Tibial artery (tissue), 4 donors: ENCODE results near the gene IFT88.
A peak's percentile ranks its signal among the peaks of the same experiment; 100 is the strongest.

Source experiments
- DNase-seq, 2 donors: peaks; one replicate each; pipeline ENCODE4 v3.0.0-alpha.2; 2019
- H3K27ac ChIP-seq, 2 donors: fragments of 200-600 bp; sonication (generic) in 1 of 2; 1 replicate in 1 of 2; 2 replicates in 1 of 2; pipeline ENCODE4 v1.5.1; 2018 to 2019; ENCODE audit warnings: mild to moderate bottlenecking in 1 of 2
- H3K27me3 ChIP-seq, 2 donors: fragments of 200-600 bp; sonication (generic) in 1 of 2; one replicate each; pipeline versions ENCODE4 v1.5.1 to v1.6.0; 2016 to 2019
- H3K36me3 ChIP-seq, 3 donors: fragments of 200-600 bp; sonication (generic) in 2 of 3; one replicate each; pipeline ENCODE4 v1.5.1; 2016 to 2019; ENCODE audit warnings: mild to moderate bottlenecking in 2 of 3
- H3K4me1 ChIP-seq, 4 donors: fragments of 200-600 bp; sonication (generic) in 2 of 4; 1 replicate in 3 of 4; 2 replicates in 1 of 4; pipeline ENCODE4 v1.5.1; 2016 to 2019
- H3K4me3 ChIP-seq, 2 donors: fragments of 200-600 bp; sonication (generic) in 1 of 2; 1 replicate in 1 of 2; 2 replicates in 1 of 2; pipeline ENCODE4 v1.5.1; 2018 to 2019; ENCODE audit warnings: mild to moderate bottlenecking in 2 of 2
- H3K9me3 ChIP-seq, 3 donors: fragments of 200-600 bp; sonication (generic) in 1 of 3; one replicate each; pipeline ENCODE4 v1.5.1; 2016 to 2019
- intact Hi-C: fragments of 100-400 bp; cut with DNase I; formaldehyde crosslinking; loops from one replicate; pipeline ENCODE4 v1.15.0; 2023; ENCODE audit warnings: low total_unique reads
- TF ChIP-seq, protein P1 (sequence below), 2 experiments: fragments of 200-600 bp in 1 of 2; fragments of 450-650 bp in 1 of 2; IDR thresholded peaks; one replicate each; pipeline ENCODE4 v1.5.1; 2017 to 2019; ENCODE audit warnings: antibody characterized with exemption in 2 of 2, mild to moderate bottlenecking in 1 of 2, moderate library complexity in 1 of 2

The IFT88 gene

DNA sequence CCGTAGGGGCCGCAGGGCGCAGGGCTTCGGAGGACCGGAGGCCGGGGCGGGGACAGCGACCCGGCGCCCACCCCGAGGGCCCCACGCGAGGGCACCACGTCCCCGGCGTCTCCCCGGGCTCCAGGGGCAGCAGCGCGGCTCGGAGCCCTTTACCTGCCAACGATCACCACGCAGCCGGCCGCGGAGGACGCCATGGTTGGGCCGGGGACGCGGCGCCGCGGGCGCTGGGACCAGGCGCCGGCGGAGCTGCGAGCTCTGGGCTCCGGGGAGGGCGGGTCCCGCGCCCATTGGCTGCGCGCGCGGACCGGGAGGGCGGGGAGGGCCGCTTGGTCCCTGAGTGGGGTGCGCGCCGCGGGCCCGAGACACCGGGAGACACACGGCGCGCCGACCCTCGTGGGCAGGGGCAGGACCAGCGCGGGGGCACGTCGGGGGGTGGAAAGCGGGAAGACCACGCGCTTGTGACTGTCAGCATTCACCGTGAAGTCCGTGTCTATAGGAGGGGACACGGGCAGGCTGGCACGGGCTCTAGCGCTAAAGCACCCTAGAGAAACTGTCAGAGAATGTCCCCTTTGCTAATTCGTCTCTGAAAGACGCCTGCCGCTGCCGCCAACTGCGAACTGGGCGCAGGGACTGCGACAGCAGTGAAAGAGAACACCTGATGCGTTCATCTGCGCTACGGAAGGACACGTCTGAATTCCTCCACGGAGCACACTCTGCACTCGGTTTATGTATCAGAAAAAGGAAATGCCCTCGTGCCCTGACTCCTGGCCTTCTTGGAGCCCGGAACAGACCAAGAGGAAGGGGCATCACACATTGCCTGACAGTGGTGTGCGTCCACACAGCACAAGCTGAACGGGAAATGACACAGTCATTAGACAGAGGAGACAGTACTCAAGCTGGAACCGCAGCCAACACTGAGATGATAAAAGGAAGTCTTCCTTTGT, 41.1 kb upstream of the IFT88 start, which contains the start of gene CRYL1:
CRYL1 (minus strand) TSS at position 257 of the 944 bp plus-strand sequence; CDS start at position 194, 63 bp downstream.
- TF ChIP-seq, protein P1, sequence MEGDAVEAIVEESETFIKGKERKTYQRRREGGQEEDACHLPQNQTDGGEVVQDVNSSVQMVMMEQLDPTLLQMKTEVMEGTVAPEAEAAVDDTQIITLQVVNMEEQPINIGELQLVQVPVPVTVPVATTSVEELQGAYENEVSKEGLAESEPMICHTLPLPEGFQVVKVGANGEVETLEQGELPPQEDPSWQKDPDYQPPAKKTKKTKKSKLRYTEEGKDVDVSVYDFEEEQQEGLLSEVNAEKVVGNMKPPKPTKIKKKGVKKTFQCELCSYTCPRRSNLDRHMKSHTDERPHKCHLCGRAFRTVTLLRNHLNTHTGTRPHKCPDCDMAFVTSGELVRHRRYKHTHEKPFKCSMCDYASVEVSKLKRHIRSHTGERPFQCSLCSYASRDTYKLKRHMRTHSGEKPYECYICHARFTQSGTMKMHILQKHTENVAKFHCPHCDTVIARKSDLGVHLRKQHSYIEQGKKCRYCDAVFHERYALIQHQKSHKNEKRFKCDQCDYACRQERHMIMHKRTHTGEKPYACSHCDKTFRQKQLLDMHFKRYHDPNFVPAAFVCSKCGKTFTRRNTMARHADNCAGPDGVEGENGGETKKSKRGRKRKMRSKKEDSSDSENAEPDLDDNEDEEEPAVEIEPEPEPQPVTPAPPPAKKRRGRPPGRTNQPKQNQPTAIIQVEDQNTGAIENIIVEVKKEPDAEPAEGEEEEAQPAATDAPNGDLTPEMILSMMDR (IDR thresholded peaks at IDR 0.05), result no peak
- Histone ChIP-seq H3K4me1 (peaks cover 0 to 17% (median 7%) of the 10 kb centered on the region in 4 donors), H3K27ac (peak within 1 kb of the TSS; percentile 83 to 86), H3K4me3 (peak within 1 kb of the TSS; percentile 92 to 97), H3K36me3 (no peaks in the 10 kb centered on the region), H3K27me3 (peaks cover 0 to 3% of the 10 kb centered on the region in 2 donors), H3K9me3 (no peaks in the 10 kb centered on the region)
- intact Hi-C loops, result loop anchor here (5.0 kb wide), 1 partner anchor 41 kb away; the partner anchor contains the start of gene IFT88
- DNase-seq, result peak; percentile 80 to 88

DNA sequence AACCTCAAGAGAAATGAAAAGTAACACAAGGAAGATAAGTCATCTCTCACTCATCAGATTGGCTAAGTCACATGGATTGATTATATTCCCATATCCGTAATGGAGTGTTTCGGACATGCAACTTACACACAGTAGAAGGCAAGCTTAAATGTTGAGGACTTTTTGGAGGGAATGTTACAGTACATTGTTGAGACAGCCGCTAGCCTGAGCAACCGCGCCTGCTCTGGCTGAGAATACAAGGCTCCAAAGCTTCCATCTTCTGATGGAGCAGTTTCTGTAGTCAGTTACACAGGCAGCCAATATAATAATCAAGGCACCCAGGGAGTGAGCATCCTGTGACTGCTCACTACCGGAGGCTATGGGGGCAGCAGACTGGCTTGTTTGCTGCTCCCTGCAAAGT, 40.3 kb upstream of the IFT88 start:
- Histone ChIP-seq H3K36me3 (no peaks in the 10 kb centered on the region), H3K4me1 (peaks cover 0 to 17% (median 7%) of the 10 kb centered on the region in 4 donors), H3K9me3 (no peaks in the 10 kb centered on the region), H3K27me3 (peaks cover 0 to 3% of the 10 kb centered on the region in 2 donors), H3K4me3 (peak overlapping the region; percentile 92 to 97), H3K27ac (peak overlapping the region in 1 of 2 donors; percentile 86)
- intact Hi-C loops, result loop anchor here (5.0 kb wide), 1 partner anchor 41 kb away; the partner anchor contains the start of gene IFT88
- TF ChIP-seq, protein P1 (IDR thresholded peaks at IDR 0.05), result no peak
- no peak for DNase-seq

DNA sequence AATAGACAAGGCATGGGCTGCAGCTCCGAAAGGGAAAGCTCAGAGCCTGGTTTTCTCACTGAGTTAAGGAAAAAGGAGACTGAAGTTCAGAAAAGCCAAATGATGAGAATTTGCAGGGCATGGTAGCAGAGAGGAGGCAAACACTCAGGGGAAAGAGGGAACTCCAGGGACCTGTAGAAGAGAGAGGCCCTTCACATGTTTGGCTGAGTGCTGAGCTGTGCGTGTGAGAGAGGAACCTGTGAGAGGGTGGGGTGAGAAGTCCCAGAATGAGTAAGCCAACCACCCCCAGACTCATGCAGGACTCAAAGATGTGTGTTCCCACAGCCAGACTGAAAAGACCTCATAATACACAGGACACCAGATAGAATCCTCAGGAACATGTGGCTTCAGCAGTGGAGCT, 38.5 kb upstream of the IFT88 start:
- Histone ChIP-seq H3K27me3 (peaks cover 0 to 3% of the 10 kb centered on the region in 2 donors), H3K9me3 (no peaks in the 10 kb centered on the region), H3K27ac (no peak overlapping the region), H3K4me3 (no peak overlapping the region), H3K36me3 (no peaks in the 10 kb centered on the region), H3K4me1 (peaks cover 0 to 17% (median 7%) of the 10 kb centered on the region in 4 donors)
- TF ChIP-seq, protein P1 (IDR thresholded peaks at IDR 0.05), result no peak
- DNase-seq, result no peak
- intact Hi-C loops, result loop anchor here (5.0 kb wide), 1 partner anchor 39 kb away; the partner anchor contains the start of gene IFT88

DNA sequence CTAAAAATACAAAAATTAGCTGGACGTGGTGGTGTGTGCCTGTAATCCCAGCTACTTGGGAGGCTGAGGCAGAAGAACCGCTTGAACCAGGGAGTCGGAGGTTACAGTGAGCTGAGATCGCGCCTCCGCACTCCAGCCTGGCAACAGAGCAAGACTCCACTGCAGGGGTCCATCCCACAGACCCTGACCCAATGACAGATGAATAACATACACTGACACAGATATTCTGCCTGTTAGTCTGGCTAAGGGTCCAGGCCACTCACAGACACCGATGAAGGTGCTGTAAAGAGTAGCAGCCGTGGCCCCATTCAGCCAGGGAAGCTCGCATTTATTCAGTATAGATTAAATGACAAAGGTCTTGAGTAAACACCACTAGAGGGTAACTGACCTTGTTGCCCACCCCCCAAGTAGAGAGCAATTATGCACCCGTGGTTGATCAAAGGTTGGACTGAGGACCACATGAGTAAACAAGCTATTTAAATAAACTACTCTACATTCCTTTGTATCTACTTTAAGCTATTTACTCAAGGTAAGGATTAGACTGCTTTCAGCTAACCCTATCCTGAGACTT, 32.8 kb upstream of the IFT88 start:
- intact Hi-C loops, result no loop called here
- TF ChIP-seq, protein P1 (IDR thresholded peaks at IDR 0.05), result no peak
- Histone ChIP-seq H3K9me3 (peaks cover 0 to 8% (median 0%) of the 10 kb centered on the region in 3 donors), H3K36me3 (no peaks in the 10 kb centered on the region), H3K4me3 (no peak overlapping the region), H3K27me3 (peaks cover 0 to 3% of the 10 kb centered on the region in 2 donors), H3K27ac (no peak overlapping the region), H3K4me1 (no peaks in the 10 kb centered on the region)
- DNase-seq, result no peak

DNA sequence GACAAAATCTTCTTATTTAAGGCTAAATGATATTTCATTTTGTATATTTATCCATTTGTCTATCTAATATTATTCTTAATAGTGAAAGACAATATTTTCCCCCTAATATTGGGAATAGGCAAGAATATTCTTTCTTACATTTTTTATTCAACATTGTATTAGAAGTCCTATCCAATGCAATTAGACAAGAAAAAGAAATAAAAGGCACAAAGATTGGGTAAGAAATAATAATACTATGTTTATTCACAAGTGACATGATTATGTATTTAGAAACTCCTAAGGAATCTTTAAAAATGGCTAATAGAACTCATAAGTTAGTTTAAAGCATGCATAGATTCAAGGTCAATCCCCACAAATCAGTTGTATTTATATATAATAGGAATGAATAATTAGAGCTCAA, 30.0 kb upstream of the IFT88 start:
- Histone ChIP-seq H3K36me3 (no peaks in the 10 kb centered on the region), H3K27me3 (no peaks in the 10 kb centered on the region), H3K4me1 (no peaks in the 10 kb centered on the region), H3K4me3 (no peak overlapping the region), H3K27ac (no peak overlapping the region), H3K9me3 (peaks cover 0 to 8% (median 0%) of the 10 kb centered on the region in 3 donors)
- intact Hi-C loops, result no loop called here
- DNase-seq, result no peak
- TF ChIP-seq, protein P1 (IDR thresholded peaks at IDR 0.05), result no peak
